ENCODE results near the gene CATSPERB.

GRCh38 chr14:91586410-91586809 lies 145.5 kb downstream of the CATSPERB start:
- TF ChIP-seq CTCF (optimal IDR thresholded peaks at IDR 0.05 in 1 of 3, IDR thresholded peaks at IDR 0.05 in 1 of 3, conservative IDR thresholded peaks at IDR 0.05 in 1 of 3; ENCODE audit: extremely low read depth in 1 of 3, insufficient read depth in 2 of 3, low read length in 3 of 3) (no peak), EZH2 (IDR thresholded peaks at IDR 0.05; ENCODE audit: low read length) (no peak)

Measured in keratinocyte (primary cell).